ENCODE measurements around the gene FOXI1.

Gene FOXI1

DNA sequence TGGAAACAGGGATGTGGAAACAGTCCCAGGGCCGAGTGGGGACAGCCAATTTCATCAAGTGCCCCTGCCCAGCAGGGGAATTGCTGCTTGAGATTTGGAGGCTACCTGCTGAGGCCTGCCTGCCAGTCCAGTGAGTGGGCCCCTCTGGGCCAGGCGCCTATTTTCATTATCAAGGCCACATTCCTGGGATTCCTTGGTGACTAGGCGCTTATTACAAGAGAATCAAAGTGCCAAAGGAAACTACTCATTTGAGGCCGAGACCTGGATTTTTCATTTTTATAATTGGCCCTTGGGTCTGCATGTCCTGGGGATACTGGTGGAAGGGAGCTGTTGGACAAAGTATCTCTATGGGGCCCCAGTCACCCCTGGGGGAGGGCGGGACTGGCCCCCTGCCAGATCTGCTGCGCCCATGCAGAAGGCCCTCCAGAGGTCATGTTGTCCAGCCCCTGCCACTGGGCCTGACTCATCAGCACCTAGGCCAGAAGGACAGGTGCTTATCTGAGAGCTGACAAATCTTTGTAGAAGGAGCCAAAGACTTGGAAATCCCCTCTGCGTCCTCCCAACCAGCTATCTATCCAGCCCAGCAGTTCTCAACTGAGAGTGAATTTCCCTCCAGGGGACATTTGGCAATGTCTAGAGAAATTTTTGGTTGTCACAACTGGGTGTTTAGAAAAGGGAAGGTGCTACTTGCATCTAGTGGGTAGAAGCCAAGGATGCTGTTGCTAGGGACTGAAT is 45.6 kb downstream of the FOXI1 start:
- peak; percentile 28 for DNase-seq (ENCODE audit: extremely low read depth, low read depth)
- TF ChIP-seq, protein P1, sequence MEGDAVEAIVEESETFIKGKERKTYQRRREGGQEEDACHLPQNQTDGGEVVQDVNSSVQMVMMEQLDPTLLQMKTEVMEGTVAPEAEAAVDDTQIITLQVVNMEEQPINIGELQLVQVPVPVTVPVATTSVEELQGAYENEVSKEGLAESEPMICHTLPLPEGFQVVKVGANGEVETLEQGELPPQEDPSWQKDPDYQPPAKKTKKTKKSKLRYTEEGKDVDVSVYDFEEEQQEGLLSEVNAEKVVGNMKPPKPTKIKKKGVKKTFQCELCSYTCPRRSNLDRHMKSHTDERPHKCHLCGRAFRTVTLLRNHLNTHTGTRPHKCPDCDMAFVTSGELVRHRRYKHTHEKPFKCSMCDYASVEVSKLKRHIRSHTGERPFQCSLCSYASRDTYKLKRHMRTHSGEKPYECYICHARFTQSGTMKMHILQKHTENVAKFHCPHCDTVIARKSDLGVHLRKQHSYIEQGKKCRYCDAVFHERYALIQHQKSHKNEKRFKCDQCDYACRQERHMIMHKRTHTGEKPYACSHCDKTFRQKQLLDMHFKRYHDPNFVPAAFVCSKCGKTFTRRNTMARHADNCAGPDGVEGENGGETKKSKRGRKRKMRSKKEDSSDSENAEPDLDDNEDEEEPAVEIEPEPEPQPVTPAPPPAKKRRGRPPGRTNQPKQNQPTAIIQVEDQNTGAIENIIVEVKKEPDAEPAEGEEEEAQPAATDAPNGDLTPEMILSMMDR (IDR thresholded peaks at IDR 0.05; ENCODE audit: low read depth, low read length) = no peak

DNA sequence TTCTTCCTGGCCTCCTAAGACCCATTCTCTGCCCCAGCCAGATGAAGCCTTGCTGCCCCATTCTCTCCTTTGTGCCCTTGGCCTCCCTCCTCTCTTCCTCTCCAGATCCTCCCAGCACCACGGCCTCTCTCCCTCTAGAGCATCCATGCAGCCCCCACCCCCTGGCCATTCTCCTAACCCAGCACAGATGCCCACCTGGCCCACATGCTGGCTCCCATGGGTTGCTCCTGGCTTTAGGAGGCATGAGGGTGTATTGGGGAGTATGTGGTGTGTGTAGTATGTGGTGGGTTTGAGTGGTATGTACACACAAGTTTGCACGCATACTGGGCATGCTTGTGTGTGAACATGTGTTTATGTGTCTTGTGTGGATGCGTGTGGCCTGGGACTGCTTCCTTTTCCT is 47.1 kb downstream of the FOXI1 start:
- TF ChIP-seq, protein P1 (IDR thresholded peaks at IDR 0.05; ENCODE audit: low read depth, low read length) = no peak
- DNase-seq (ENCODE audit: extremely low read depth, low read depth) = no peak

DNA sequence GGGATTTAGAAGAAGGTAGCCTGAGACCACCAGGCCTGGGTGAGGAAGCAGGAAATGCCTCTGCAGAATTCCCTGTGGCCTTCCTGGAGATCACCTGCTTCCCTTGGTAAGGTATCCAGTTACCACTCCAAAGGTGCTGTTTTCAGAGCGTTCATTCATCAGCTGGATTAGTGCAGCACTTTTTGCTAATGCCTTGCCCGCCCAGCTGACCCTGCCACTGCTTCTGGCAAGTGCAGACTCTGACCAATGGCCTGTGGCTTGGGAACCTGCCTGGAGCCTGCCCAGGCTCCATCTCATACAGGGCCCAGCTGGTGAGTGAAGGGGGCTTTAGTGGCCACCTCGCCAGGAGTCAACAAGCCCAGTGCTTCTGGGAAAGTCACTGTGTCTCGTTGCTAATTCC is 48.6 kb downstream of the FOXI1 start:
- no peak for DNase-seq (ENCODE audit: extremely low read depth, low read depth)
- TF ChIP-seq, protein P1 (IDR thresholded peaks at IDR 0.05; ENCODE audit: low read depth, low read length) = no peak

DNA sequence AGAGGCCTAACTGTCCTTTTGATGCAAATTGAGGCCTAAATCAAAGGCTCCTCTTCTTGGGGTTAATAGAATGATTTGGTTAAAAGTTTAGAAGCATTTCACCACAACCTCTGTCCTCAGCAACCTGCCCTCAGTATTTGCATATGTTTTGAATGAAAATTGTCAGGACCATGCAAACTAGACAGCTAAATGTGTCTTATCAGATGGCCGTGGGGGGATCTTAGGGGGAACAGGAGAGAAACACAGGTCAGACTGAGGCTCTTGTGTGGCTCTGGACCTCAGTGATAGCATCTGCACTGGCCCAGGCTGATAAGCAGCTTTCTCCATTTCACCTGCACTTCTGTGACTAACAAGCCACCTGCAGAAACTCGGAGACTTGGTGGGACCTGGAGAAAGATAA is 49.0 kb downstream of the FOXI1 start:
- DNase-seq (ENCODE audit: extremely low read depth, low read depth) = no peak
- TF ChIP-seq, protein P1 (IDR thresholded peaks at IDR 0.05; ENCODE audit: low read depth, low read length) = no peak

DNA sequence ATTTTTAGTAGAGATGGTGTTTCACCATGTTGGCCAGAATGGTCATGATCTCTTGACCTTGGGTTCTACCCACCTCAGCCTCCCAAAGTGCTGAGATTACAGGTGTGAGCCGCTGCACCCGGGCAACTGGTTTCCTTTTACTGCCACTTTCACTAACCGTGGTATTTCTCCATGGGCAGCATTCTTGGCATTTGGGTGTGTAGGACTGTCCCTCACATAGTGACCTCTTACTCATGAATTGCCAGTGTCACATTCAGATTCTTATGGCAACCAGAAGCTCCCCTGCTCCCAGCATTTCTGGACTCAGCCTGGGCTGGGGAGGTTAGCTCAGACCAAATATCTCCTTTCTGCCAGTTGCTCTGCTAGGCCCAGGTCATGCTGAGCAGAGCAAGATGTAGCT is 50.1 kb downstream of the FOXI1 start:
- no peak for DNase-seq (ENCODE audit: extremely low read depth, low read depth)

DNA sequence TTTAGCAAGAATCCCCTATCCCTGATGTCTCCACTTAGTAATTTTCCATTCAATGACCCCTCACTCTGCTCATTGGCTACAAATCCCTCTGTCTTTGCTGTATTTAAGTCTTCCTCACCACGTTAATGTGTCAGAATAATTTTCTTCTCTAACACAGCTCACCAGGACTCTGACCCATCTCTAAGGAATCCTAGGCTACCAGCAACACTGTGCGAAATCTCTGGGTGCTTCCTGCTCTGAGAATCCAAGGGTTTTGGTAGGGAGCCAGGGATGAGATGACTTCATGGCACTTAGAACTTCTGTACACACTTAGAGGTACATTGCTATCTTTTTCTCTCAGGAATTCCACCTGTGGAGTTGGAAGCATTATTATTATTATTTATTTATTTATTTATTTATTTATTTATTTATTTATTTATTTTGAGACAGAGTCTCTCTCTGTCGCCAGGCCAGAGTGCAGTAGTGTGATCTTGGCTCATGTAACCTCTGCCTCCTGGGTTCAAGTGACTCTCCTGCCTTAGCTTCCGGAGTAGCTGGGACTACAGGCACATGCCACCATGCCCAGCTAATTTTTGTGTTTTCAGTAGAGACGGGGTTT is 53.5 kb downstream of the FOXI1 start:
- TF ChIP-seq, protein P1 (IDR thresholded peaks at IDR 0.05; ENCODE audit: low read depth, low read length) = no peak
- no peak for DNase-seq (ENCODE audit: extremely low read depth, low read depth)

More for the DNA sequence above, 50.1 kb downstream of the FOXI1 start:
- TF ChIP-seq, protein P1 (IDR thresholded peaks at IDR 0.05; ENCODE audit: low read depth, low read length) = no peak

Data from AG09319 (cell line).